ENCODE data around the gene RUFY1. TPM values are rescaled to one million over a fixed set of nuclear protein-coding genes. Genes with fewer than 3 reads are reported as not detected.

RUFY1 gene
- total and polyA plus RNA-seq, 9 of the 15 experiments (the other 6 are each of a cell fraction or from before 2014, with no cell fraction given), result 5.0 to 41.7 (median 29.6) TPM

- no TSS peak for BruUV-seq (replicated peaks)
- Histone ChIP-seq H3K4me3 (no peak overlapping the region), H3K9me1 (ENCODE audit: control insufficient read depth, insufficient read depth, low read length) (no peaks in the 10 kb centered on the region), H4K20me1 (replicated peaks; ENCODE audit: control insufficient read depth, insufficient read depth, low read length) (no peaks in the 10 kb centered on the region), H3K9me3 (replicated peaks; ENCODE audit: control insufficient read depth, insufficient read depth, low read depth, low read length) (no peaks in the 10 kb centered on the region), H3K27ac (ENCODE audit: extremely low read depth, low read depth, low read length) (no peak overlapping the region), H3K9ac (ENCODE audit: insufficient read depth in 1 of 2, low read depth in 2 of 2, low read length in 2 of 2) (no peak overlapping the region), H3K27me3 (ENCODE audit: control insufficient read depth in 2 of 2, insufficient read depth in 2 of 2, low read length in 2 of 2) (no peaks in the 10 kb centered on the region), H3K4me1 (replicated peaks in 1 of 2; ENCODE audit: control insufficient read depth in 2 of 2, insufficient read depth in 2 of 2, low read length in 2 of 2) (peaks cover 0 to 5% of the 10 kb centered on the region in 2 experiments; a peak in 2 of 5 replicates), H3K4me2 (ENCODE audit: insufficient read depth, low read length) (no peak overlapping the region), H2AFZ (ENCODE audit: low read depth, low read length) (no peak overlapping the region), H3K79me2 (ENCODE audit: control insufficient read depth, insufficient read depth, low read length) (peaks cover 29% of the 10 kb centered on the region), H3K36me3 (ENCODE audit: control insufficient read depth, insufficient read depth, low read length) (peaks cover 43% of the 10 kb centered on the region; the same call in 2 of the 3 replicates)
- TF ChIP-seq COPS2 (conservative IDR thresholded peaks at IDR 0.05) (no peak), ZNF778 (CRISPR knock-in tag; IDR thresholded peaks at IDR 0.05) (no peak), CEBPB (tag; IDR thresholded peaks at IDR 0.05) (no peak), GATAD2A (IDR thresholded peaks at IDR 0.05) (no peak), ZNF707 (CRISPR knock-in tag; conservative IDR thresholded peaks at IDR 0.05) (no peak), ZNF23 (CRISPR knock-in tag; IDR thresholded peaks at IDR 0.05) (no peak), RBM17 (IDR thresholded peaks at IDR 0.05; ENCODE audit: borderline replicate concordance, low read depth, low read length) (no peak), IFI16 (CRISPR knock-in tag; IDR thresholded peaks at IDR 0.05) (no peak), ASH1L (IDR thresholded peaks at IDR 0.05; ENCODE audit: borderline replicate concordance, low read depth, partially characterized antibody) (no peak)
- in situ Hi-C loops (cut with MboI), result no loop called here
- DNase-seq (ENCODE audit: extremely low read depth in 1 of 4, low spot score in 3 of 4) (no peak), ATAC-seq (no peak), FAIRE-seq (no peak)
- 98% methylated on average over 14 of the region's 14 CpGs for WGBS (ENCODE audit: insufficient coverage, low coverage, missing lambda C conversion rate)
- intact Hi-C loops (cut with micrococcal nuclease), result no loop called here
- ChIA-PET CTCF (ENCODE audit: low intra/inter-chr PET ratio) (no interaction called here), POLR2A (no interaction called here)
Observed at GRCh38 chr5:179558932-179559283, 8.6 kb downstream of the RUFY1 start.
